ENCODE measurements around the gene EFCAB11. TPM values are rescaled to one million over a fixed set of nuclear protein-coding genes. Genes with fewer than 3 reads are reported as not detected.

Gene EFCAB11
- total and polyA plus RNA-seq, 3 experiments from 2014 or later: 2.0 to 12.1 (median 9.8) TPM

- H3K4me3 ChIP-seq (ENCODE audit: low read length): no peak overlapping the region
- H3K36me3 ChIP-seq (ENCODE audit: insufficient read depth, low read length): no peaks in the 10 kb centered on the region
- peaks cover 0 to 2% of the 10 kb centered on the region in 2 donors for H3K27me3 Mint-ChIP-seq
- no peak overlapping the region for H3K27ac ChIP-seq (ENCODE audit: low read depth, low read length)
- H3K36me3 Mint-ChIP-seq: peaks cover 0 to 2% (median 0%) of the 10 kb centered on the region in 3 donors
- no peaks in the 10 kb centered on the region for H3K27me3 ChIP-seq (ENCODE audit: insufficient read depth, low read length, poor library complexity, severe bottlenecking)
- no peak overlapping the region for H3K4me3 Mint-ChIP-seq
- ChIA-PET CTCF (no interaction called here), POLR2A (no interaction called here)
- DNase-seq: no peak
- peaks cover 0 to 5% (median 3%) of the 10 kb centered on the region in 5 donors for H3K9me3 Mint-ChIP-seq
- H3K9me3 ChIP-seq (ENCODE audit: low read length): no peaks in the 10 kb centered on the region
- H3K4me1 ChIP-seq (ENCODE audit: insufficient read depth, low read length): no peaks in the 10 kb centered on the region
- H3K4me1 Mint-ChIP-seq: no peaks in the 10 kb centered on the region
- H3K27ac Mint-ChIP-seq: no peak overlapping the region
These were observed 117.6 kb downstream of the EFCAB11 start for GRCh38 chr14:89836830-89837469.

- Mint-ChIP-seq H3K4me1 (no peaks in the 10 kb centered on the region), H3K27ac (peak overlapping the region in 1 of 8 donors; percentile 7), H3K27me3 (no peaks in the 10 kb centered on the region), H3K4me3 (no peak overlapping the region), H3K36me3 (peaks cover 0 to 2% (median 0%) of the 10 kb centered on the region in 3 donors), H3K9me3 (peaks cover 0 to 5% (median 3%) of the 10 kb centered on the region in 5 donors)
- Histone ChIP-seq H3K36me3 (ENCODE audit: insufficient read depth, low read length) (no peaks in the 10 kb centered on the region), H3K9me3 (ENCODE audit: low read length) (no peaks in the 10 kb centered on the region), H3K27ac (ENCODE audit: low read depth, low read length) (no peak overlapping the region), H3K4me1 (ENCODE audit: insufficient read depth, low read length) (no peaks in the 10 kb centered on the region), H3K27me3 (ENCODE audit: insufficient read depth, low read length, poor library complexity, severe bottlenecking) (no peaks in the 10 kb centered on the region), H3K4me3 (ENCODE audit: low read length) (no peak overlapping the region)
- CTCF ChIA-PET: no interaction called here
- no peak for DNase-seq
- POLR2A ChIA-PET: no interaction called here
These were observed 120.9 kb downstream of the EFCAB11 start for GRCh38 chr14:89833661-89834060.

- CTCF ChIA-PET: no interaction called here
- Mint-ChIP-seq H3K27me3 (no peaks in the 10 kb centered on the region), H3K36me3 (peaks cover 0 to 2% (median 0%) of the 10 kb centered on the region in 3 donors), H3K4me3 (no peak overlapping the region), H3K4me1 (no peaks in the 10 kb centered on the region), H3K27ac (no peak overlapping the region), H3K9me3 (peaks cover 0 to 3% (median 1%) of the 10 kb centered on the region in 5 donors)
- no peaks in the 10 kb centered on the region for H3K27me3 ChIP-seq (ENCODE audit: insufficient read depth, low read length, poor library complexity, severe bottlenecking)
- no peaks in the 10 kb centered on the region for H3K4me1 ChIP-seq (ENCODE audit: insufficient read depth, low read length)
- no peak overlapping the region for H3K27ac ChIP-seq (ENCODE audit: low read depth, low read length)
- no peak overlapping the region for H3K4me3 ChIP-seq (ENCODE audit: low read length)
- POLR2A ChIA-PET: no interaction called here
- no peak for DNase-seq
- H3K36me3 ChIP-seq (ENCODE audit: insufficient read depth, low read length): no peaks in the 10 kb centered on the region
- H3K9me3 ChIP-seq (ENCODE audit: low read length): no peaks in the 10 kb centered on the region
These were observed 121.4 kb downstream of the EFCAB11 start for GRCh38 chr14:89833120-89833532.

- H3K9me3 Mint-ChIP-seq: peaks cover 4 to 10% (median 4%) of the 10 kb centered on the region in 5 donors
- ChIA-PET CTCF (interaction anchor here (1.1 kb wide), 1 partner anchor 8 kb away, joined by 4 read pairs; no protein-coding TSS in a partner anchor), POLR2A (no interaction called here)
- Histone ChIP-seq H3K27ac (ENCODE audit: low read depth, low read length) (no peak overlapping the region), H3K4me3 (ENCODE audit: low read length) (no peak overlapping the region), H3K36me3 (ENCODE audit: insufficient read depth, low read length) (no peaks in the 10 kb centered on the region), H3K27me3 (ENCODE audit: insufficient read depth, low read length, poor library complexity, severe bottlenecking) (no peaks in the 10 kb centered on the region), H3K4me1 (ENCODE audit: insufficient read depth, low read length) (no peaks in the 10 kb centered on the region), H3K9me3 (ENCODE audit: low read length) (peaks cover 1% of the 10 kb centered on the region)
- no peaks in the 10 kb centered on the region for H3K4me1 Mint-ChIP-seq
- peaks cover 5 to 8% of the 10 kb centered on the region in 2 donors for H3K27me3 Mint-ChIP-seq
- no peak overlapping the region for H3K4me3 Mint-ChIP-seq
- H3K27ac Mint-ChIP-seq: peak overlapping the region in 1 of 8 donors; percentile 26
- DNase-seq: no peak
- H3K36me3 Mint-ChIP-seq: peaks cover 0 to 4% (median 4%) of the 10 kb centered on the region in 3 donors
These were observed 125.9 kb downstream of the EFCAB11 start for GRCh38 chr14:89828471-89829165.

- no peak for DNase-seq
- Histone ChIP-seq H3K27me3 (ENCODE audit: insufficient read depth, low read length, poor library complexity, severe bottlenecking) (no peaks in the 10 kb centered on the region), H3K36me3 (ENCODE audit: insufficient read depth, low read length) (no peaks in the 10 kb centered on the region), H3K27ac (ENCODE audit: low read depth, low read length) (no peak overlapping the region), H3K9me3 (ENCODE audit: low read length) (peaks cover 4% of the 10 kb centered on the region), H3K4me1 (ENCODE audit: insufficient read depth, low read length) (no peaks in the 10 kb centered on the region), H3K4me3 (ENCODE audit: low read length) (no peak overlapping the region)
- Mint-ChIP-seq H3K36me3 (peaks cover 0 to 15% (median 7%) of the 10 kb centered on the region in 3 donors), H3K27me3 (peaks cover 6 to 8% of the 10 kb centered on the region in 2 donors), H3K9me3 (peaks cover 8 to 19% (median 14%) of the 10 kb centered on the region in 5 donors), H3K27ac (no peak overlapping the region), H3K4me3 (no peak overlapping the region), H3K4me1 (no peaks in the 10 kb centered on the region)
- POLR2A ChIA-PET: no interaction called here
- CTCF ChIA-PET: no interaction called here
These were observed 127.3 kb downstream of the EFCAB11 start for GRCh38 chr14:89827265-89827664.

GRCh38 chr14:89826596-89826995 lies 127.9 kb downstream of the EFCAB11 start:
- Mint-ChIP-seq H3K27ac (no peak overlapping the region), H3K27me3 (peaks cover 6 to 8% of the 10 kb centered on the region in 2 donors), H3K36me3 (peaks cover 0 to 17% (median 7%) of the 10 kb centered on the region in 3 donors), H3K4me1 (no peaks in the 10 kb centered on the region), H3K9me3 (peaks cover 8 to 19% (median 14%) of the 10 kb centered on the region in 5 donors), H3K4me3 (no peak overlapping the region)
- Histone ChIP-seq H3K27ac (ENCODE audit: low read depth, low read length) (no peak overlapping the region), H3K36me3 (ENCODE audit: insufficient read depth, low read length) (no peaks in the 10 kb centered on the region), H3K27me3 (ENCODE audit: insufficient read depth, low read length, poor library complexity, severe bottlenecking) (no peaks in the 10 kb centered on the region), H3K4me1 (ENCODE audit: insufficient read depth, low read length) (no peaks in the 10 kb centered on the region), H3K9me3 (ENCODE audit: low read length) (peaks cover 4% of the 10 kb centered on the region), H3K4me3 (ENCODE audit: low read length) (no peak overlapping the region)
- no peak for DNase-seq
- ChIA-PET CTCF (no interaction called here), POLR2A (no interaction called here)

GRCh38 chr14:89823743-89824142 lies 130.8 kb downstream of the EFCAB11 start:
- Histone ChIP-seq H3K4me1 (ENCODE audit: insufficient read depth, low read length) (no peaks in the 10 kb centered on the region), H3K27ac (ENCODE audit: low read depth, low read length) (no peak overlapping the region), H3K9me3 (ENCODE audit: low read length) (peaks cover 4% of the 10 kb centered on the region), H3K36me3 (ENCODE audit: insufficient read depth, low read length) (no peaks in the 10 kb centered on the region), H3K4me3 (ENCODE audit: low read length) (no peak overlapping the region), H3K27me3 (ENCODE audit: insufficient read depth, low read length, poor library complexity, severe bottlenecking) (no peaks in the 10 kb centered on the region)
- no peak overlapping the region for H3K4me3 Mint-ChIP-seq
- peaks cover 8 to 19% (median 14%) of the 10 kb centered on the region in 5 donors for H3K9me3 Mint-ChIP-seq
- POLR2A ChIA-PET: no interaction called here
- no peaks in the 10 kb centered on the region for H3K4me1 Mint-ChIP-seq
- CTCF ChIA-PET: no interaction called here
- H3K36me3 Mint-ChIP-seq: peaks cover 0 to 17% (median 7%) of the 10 kb centered on the region in 3 donors
- no peak for DNase-seq
- H3K27ac Mint-ChIP-seq: no peak overlapping the region
- H3K27me3 Mint-ChIP-seq: peaks cover 6 to 8% of the 10 kb centered on the region in 2 donors

GRCh38 chr14:89814126-89814525 lies 140.4 kb downstream of the EFCAB11 start:
- no peaks in the 10 kb centered on the region for H3K4me1 ChIP-seq (ENCODE audit: insufficient read depth, low read length)
- H3K27ac Mint-ChIP-seq: no peak overlapping the region
- no peaks in the 10 kb centered on the region for H3K9me3 ChIP-seq (ENCODE audit: low read length)
- no peak overlapping the region for H3K27ac ChIP-seq (ENCODE audit: low read depth, low read length)
- H3K27me3 ChIP-seq (ENCODE audit: insufficient read depth, low read length, poor library complexity, severe bottlenecking): no peaks in the 10 kb centered on the region
- H3K36me3 ChIP-seq (ENCODE audit: insufficient read depth, low read length): no peaks in the 10 kb centered on the region
- H3K4me3 ChIP-seq (ENCODE audit: low read length): no peak overlapping the region
- H3K27me3 Mint-ChIP-seq: peaks cover 6 to 52% of the 10 kb centered on the region in 2 donors
- no peak overlapping the region for H3K4me3 Mint-ChIP-seq
- ChIA-PET POLR2A (no interaction called here), CTCF (no interaction called here)
- no peaks in the 10 kb centered on the region for H3K4me1 Mint-ChIP-seq
- no peak for DNase-seq
- H3K9me3 Mint-ChIP-seq: no peaks in the 10 kb centered on the region
- H3K36me3 Mint-ChIP-seq: no peaks in the 10 kb centered on the region
